ENCODE measurements around the gene KASH5.

KASH5 gene
- long read RNA-seq: 0 reads

- Histone ChIP-seq H3K27ac (replicated peaks) (no peak within 1 kb of the TSS), H3K4me3 (replicated peaks; ENCODE audit: insufficient read depth, low read length) (no peak within 1 kb of the TSS), H3K27me3 (ENCODE audit: insufficient read depth, poor library complexity, severe bottlenecking) (peaks cover 3% of the 10 kb centered on the region)
- DNase-seq (ENCODE audit: low read depth in 1 of 2, low spot score in 1 of 2): no peak
- TF ChIP-seq CTCF (IDR thresholded peaks at IDR 0.05; ENCODE audit: insufficient read depth, low read length) (no peak), REST (IDR thresholded peaks at IDR 0.05; ENCODE audit: insufficient replicate concordance, low read depth) (no peak), POLR2AphosphoS5 (IDR thresholded peaks at IDR 0.05; ENCODE audit: low read depth) (no peak), SPI1 (IDR thresholded peaks at IDR 0.05; ENCODE audit: borderline replicate concordance, low read depth) (no peak)
Observed at GRCh38 chr19:49387936-49388372, at the start of gene KASH5. KASH5 (plus strand) TSS chr19:49388249; CDS start chr19:49390884, 2,635 bp downstream.

- no peak for DNase-seq (ENCODE audit: low read depth in 1 of 2, low spot score in 1 of 2)
- TF ChIP-seq CTCF (IDR thresholded peaks at IDR 0.05; ENCODE audit: insufficient read depth, low read length): no peak
- TF ChIP-seq REST (IDR thresholded peaks at IDR 0.05; ENCODE audit: insufficient replicate concordance, low read depth): no peak
- TF ChIP-seq GABPA (IDR thresholded peaks at IDR 0.05; ENCODE audit: low read depth): no peak
- TF ChIP-seq SPI1 (IDR thresholded peaks at IDR 0.05; ENCODE audit: borderline replicate concordance, low read depth): no peak
- no peak for TF ChIP-seq POLR2AphosphoS5 (IDR thresholded peaks at IDR 0.05; ENCODE audit: low read depth)
- Histone ChIP-seq H3K4me3 (replicated peaks; ENCODE audit: insufficient read depth, low read length) (no peak overlapping the region), H3K27me3 (ENCODE audit: insufficient read depth, poor library complexity, severe bottlenecking) (no peaks in the 10 kb centered on the region), H3K27ac (replicated peaks) (no peak overlapping the region)
Observed at GRCh38 chr19:49338691-49339300, 49.3 kb upstream of the KASH5 start.

GRCh38 chr19:49339301-49340068 lies 48.6 kb upstream of the KASH5 start:
- no peak for TF ChIP-seq POLR2AphosphoS5 (IDR thresholded peaks at IDR 0.05; ENCODE audit: low read depth)
- no peak for TF ChIP-seq GABPA (IDR thresholded peaks at IDR 0.05; ENCODE audit: low read depth)
- Histone ChIP-seq H3K27me3 (ENCODE audit: insufficient read depth, poor library complexity, severe bottlenecking) (no peaks in the 10 kb centered on the region), H3K4me3 (replicated peaks; ENCODE audit: insufficient read depth, low read length) (no peak overlapping the region), H3K27ac (replicated peaks) (no peak overlapping the region)
- DNase-seq (ENCODE audit: low read depth in 1 of 2, low spot score in 1 of 2): no peak

- no peak for DNase-seq (ENCODE audit: low read depth in 1 of 2, low spot score in 1 of 2)
- no peak overlapping the region for H3K27ac ChIP-seq (replicated peaks)
Observed at GRCh38 chr19:49340069-49340864, 47.8 kb upstream of the KASH5 start.

More at GRCh38 chr19:49340069-49340864, 47.8 kb upstream of the KASH5 start:
- Histone ChIP-seq H3K27me3 (ENCODE audit: insufficient read depth, poor library complexity, severe bottlenecking) (no peaks in the 10 kb centered on the region), H3K4me3 (replicated peaks; ENCODE audit: insufficient read depth, low read length) (no peak overlapping the region)
- TF ChIP-seq CTCF (IDR thresholded peaks at IDR 0.05; ENCODE audit: insufficient read depth, low read length): no peak
- no peak for TF ChIP-seq GABPA (IDR thresholded peaks at IDR 0.05; ENCODE audit: low read depth)
- no peak for TF ChIP-seq SPI1 (IDR thresholded peaks at IDR 0.05; ENCODE audit: borderline replicate concordance, low read depth)
- no peak for TF ChIP-seq REST (IDR thresholded peaks at IDR 0.05; ENCODE audit: insufficient replicate concordance, low read depth)
- no peak for TF ChIP-seq POLR2AphosphoS5 (IDR thresholded peaks at IDR 0.05; ENCODE audit: low read depth)
